Psoas muscle (tissue), 8 donors: ENCODE measurements around the gene DIP2C. TPM values are rescaled to one million over a fixed set of nuclear protein-coding genes. Genes with fewer than 3 reads are reported as not detected.

Experiments used
- ATAC-seq, 4 donors: fragments of 200-7000 bp; cut with Tn5 transposase; one replicate each; pipeline ENCODE4 v1.9.1; 2020; ENCODE audit warnings: moderate library complexity in 3 of 4, mild to moderate bottlenecking in 2 of 4
- DNase-seq, 2 donors: peaks; one replicate each; pipeline ENCODE4 v3.0.0-alpha.2; 2020
- H3K27ac ChIP-seq: fragments of 200-600 bp; one replicate; pipeline ENCODE4 v1.8.0; 2022
- H3K27me3 ChIP-seq, 3 donors: fragments of 200-600 bp in 1 of 3; one replicate each; pipeline versions ENCODE4 v1.6.1 to v1.8.0; 2013 to 2022; ENCODE audit warnings: low read length in 2 of 3, mild to moderate bottlenecking in 2 of 3, moderate library complexity in 1 of 3; ENCODE audit not compliant: insufficient read depth in 3 of 3
- H3K36me3 ChIP-seq, 2 donors: fragments of 200-600 bp in 1 of 2; one replicate each; pipeline versions ENCODE4 v1.6.1 to v1.8.0; 2013 to 2022; ENCODE audit warnings: low read depth in 1 of 2, mild to moderate bottlenecking in 1 of 2, moderate library complexity in 1 of 2; ENCODE audit not compliant: insufficient read depth in 1 of 2
- H3K4me1 ChIP-seq: fragments of 200-600 bp; one replicate; pipeline ENCODE4 v1.8.0; 2022
- H3K4me3 ChIP-seq: fragments of 200-600 bp; one replicate; pipeline ENCODE4 v1.8.0; 2022; ENCODE audit warnings: mild to moderate bottlenecking
- H3K9me3 ChIP-seq: fragments of 200-600 bp; one replicate; pipeline ENCODE4 v1.8.0; 2022
- WGBS, 3 donors: extraction: QIAGEN DNeasy Blood & Tissue Kit; methylation state at CpG; one replicate each; pipeline versions ENCODE4 v1.1.6 to v1.1.7; 2013; 5-methylcytosine and 5-hydroxymethylcytosine counted together
- intact Hi-C, 2 donors: fragments of 100-400 bp; cut with DNase I; formaldehyde crosslinking; loops; one replicate each; pipeline versions ENCODE4 v1.11.0 to v1.14.2; 2022
- polyA plus RNA-seq, 3 donors: library from polyadenylated mRNA; stranded (reverse); fragments of 200-250 nt; gene quantifications; one replicate each; pipeline ENCODE4 v1.2.3, GENCODE V29; 2013
- total RNA-seq, 4 donors: library from RNA; stranded (reverse); fragmentation: NEBNext Ultra II Directional in 2 of 4; extraction: Animal tissue kit (Norgen Biotek cat#: 25700) in 2 of 4; gene quantifications; one replicate each; pipeline versions ENCODE4 v1.2.1 to v1.2.4, GENCODE V29; 2021 to 2023
- TF ChIP-seq, protein P1 (sequence below): fragments of 200-600 bp; IDR thresholded peaks from one replicate; pipeline ENCODE4 v1.8.0; 2022; ENCODE audit warnings: antibody characterized with exemption
- donor health status: healthy with polysubstance abuse.
- donor health status: DM: no; HTN: no; CAD: no; lungs with moderate emphysema.
- donor health status: Bipolar disorder and iron deficiency.
- donor health status: healthy.
- donor health status: DM: yes; HTN: yes; CAD: no.
- donor health status: DM: no; HTN: no; CAD: no.
- donor health status: DM: no; HTN: no; CAD: no.
- donor health status: DM: yes; HTN: yes; CAD: no.

The DIP2C gene
- total and polyA plus RNA-seq, 7 donors, result 7.7 to 32.0 (median 25.0) TPM

DNA sequence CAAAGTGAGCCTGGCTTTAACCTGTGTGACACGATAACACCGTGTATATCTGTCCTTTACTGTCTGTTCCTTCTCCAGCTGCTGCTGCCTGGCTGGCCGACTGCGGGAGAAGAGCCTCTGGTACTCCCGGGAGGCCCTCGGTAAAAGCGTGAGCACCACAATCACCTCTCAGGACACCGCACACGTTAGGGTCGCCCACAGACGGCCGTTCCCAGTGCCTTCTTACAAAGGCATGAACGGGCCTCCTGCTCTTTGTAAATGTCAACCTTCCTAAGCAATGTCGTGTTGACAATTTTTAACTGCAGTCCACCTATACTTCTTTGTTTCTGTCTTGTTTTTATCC, 177.6 kb downstream of the DIP2C start:
- Histone ChIP-seq H3K27me3 (no peaks in the 10 kb centered on the region), H3K36me3 (no peaks in the 10 kb centered on the region), H3K4me3 (no peak overlapping the region), H3K27ac (no peak overlapping the region), H3K4me1 (peaks cover 39% of the 10 kb centered on the region), H3K9me3 (no peaks in the 10 kb centered on the region)
- TF ChIP-seq, protein P1, sequence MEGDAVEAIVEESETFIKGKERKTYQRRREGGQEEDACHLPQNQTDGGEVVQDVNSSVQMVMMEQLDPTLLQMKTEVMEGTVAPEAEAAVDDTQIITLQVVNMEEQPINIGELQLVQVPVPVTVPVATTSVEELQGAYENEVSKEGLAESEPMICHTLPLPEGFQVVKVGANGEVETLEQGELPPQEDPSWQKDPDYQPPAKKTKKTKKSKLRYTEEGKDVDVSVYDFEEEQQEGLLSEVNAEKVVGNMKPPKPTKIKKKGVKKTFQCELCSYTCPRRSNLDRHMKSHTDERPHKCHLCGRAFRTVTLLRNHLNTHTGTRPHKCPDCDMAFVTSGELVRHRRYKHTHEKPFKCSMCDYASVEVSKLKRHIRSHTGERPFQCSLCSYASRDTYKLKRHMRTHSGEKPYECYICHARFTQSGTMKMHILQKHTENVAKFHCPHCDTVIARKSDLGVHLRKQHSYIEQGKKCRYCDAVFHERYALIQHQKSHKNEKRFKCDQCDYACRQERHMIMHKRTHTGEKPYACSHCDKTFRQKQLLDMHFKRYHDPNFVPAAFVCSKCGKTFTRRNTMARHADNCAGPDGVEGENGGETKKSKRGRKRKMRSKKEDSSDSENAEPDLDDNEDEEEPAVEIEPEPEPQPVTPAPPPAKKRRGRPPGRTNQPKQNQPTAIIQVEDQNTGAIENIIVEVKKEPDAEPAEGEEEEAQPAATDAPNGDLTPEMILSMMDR, result no peak
- 76 to 85% (median 85%) methylated on average over 14 of the region's 14 CpGs for WGBS, 3 donors
- intact Hi-C loops, result loop anchor here (2.0 to 5.0 kb wide), 3 partner anchors 170 to 277 kb away; no protein-coding TSS in a partner anchor
- DNase-seq, result no peak
- ATAC-seq, result no peak

DNA sequence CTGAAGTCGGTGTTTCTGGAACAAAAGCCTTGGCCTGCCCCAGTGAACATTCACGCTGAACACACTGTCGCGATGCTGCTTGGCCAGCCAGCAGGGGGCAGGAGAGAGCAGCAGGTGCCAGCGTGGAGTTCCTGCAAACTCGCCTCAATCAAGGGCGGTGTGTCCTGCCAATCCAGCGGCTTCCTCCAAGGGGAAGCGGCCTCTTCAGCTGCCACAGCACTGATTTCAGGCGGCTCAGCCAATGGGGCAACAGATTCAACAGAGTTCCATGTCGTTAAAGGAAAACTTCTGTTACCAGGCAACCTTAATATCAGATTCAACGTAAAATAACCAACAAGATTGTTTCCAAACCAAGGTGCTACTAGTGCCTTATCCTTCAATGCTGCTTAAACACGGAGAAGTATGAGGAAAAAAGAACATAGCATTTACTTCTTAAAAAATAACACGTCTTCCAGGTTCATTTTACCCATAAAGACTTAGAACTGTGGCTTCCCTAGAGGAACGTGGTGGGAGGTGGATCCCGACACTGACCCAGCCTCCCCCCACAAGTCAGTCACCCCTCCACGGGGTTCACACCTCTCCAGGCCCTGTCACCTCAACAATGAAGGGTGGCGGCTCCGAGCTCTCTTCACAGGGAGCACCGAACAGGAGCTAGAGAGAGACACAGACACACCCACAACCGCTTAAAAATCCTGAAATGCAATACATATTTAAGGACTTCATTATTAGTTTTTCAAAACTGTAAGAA, 178.2 kb downstream of the DIP2C start:
- no peaks in the 10 kb centered on the region for H3K27me3 ChIP-seq
- H3K4me3 ChIP-seq, result peak overlapping the region; percentile 40
- H3K36me3 ChIP-seq, result no peaks in the 10 kb centered on the region
- peaks cover 39% of the 10 kb centered on the region for H3K4me1 ChIP-seq
- TF ChIP-seq, protein P1, result peak; percentile 97
- intact Hi-C loops, result loop anchor here (2.0 to 5.0 kb wide), 3 partner anchors 171 to 278 kb away; no protein-coding TSS in a partner anchor
- H3K9me3 ChIP-seq, result no peaks in the 10 kb centered on the region
- peak; percentile 93 to 98 for DNase-seq
- peak; percentile 93 to 97 (median 96) for ATAC-seq
- 23 to 28% (median 26%) methylated on average over 21 of the region's 21 CpGs for WGBS, 3 donors
- H3K27ac ChIP-seq, result peak overlapping the region; percentile 77

DNA sequence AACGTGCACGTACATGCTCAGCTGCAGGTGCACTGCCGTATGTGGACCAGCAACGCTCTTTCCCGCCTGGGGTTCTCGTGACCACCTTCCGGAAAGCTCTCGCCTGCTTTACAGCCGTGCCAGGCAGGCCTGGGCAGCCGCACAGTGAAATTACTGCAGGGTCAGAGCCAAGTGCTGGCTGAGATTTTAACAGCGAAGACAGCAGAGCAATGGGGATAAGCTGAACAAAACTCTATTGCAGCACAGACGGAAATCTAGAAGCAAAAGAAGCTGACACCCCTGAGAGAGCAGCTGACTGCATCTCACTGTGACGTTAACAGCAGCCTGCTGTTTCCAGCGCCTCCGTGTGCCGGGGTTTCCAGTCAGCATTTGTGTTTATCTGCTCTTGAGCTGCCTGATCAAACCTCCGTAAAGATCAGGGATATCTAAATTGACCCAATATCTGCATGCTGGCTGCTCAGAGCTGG, 179.0 kb downstream of the DIP2C start:
- no peak for DNase-seq
- peak; percentile 61 to 76 (median 73) for ATAC-seq
- Histone ChIP-seq H3K9me3 (no peaks in the 10 kb centered on the region), H3K36me3 (no peaks in the 10 kb centered on the region), H3K27me3 (no peaks in the 10 kb centered on the region), H3K4me3 (peak overlapping the region; percentile 40), H3K27ac (peak overlapping the region; percentile 77), H3K4me1 (peaks cover 39% of the 10 kb centered on the region)
- intact Hi-C loops, result loop anchor here (2.0 to 5.0 kb wide), 3 partner anchors 172 to 278 kb away; no protein-coding TSS in a partner anchor
- 22 to 43% (median 28%) methylated on average over 17 of the region's 17 CpGs for WGBS, 3 donors
- TF ChIP-seq, protein P1, result no peak

DNA sequence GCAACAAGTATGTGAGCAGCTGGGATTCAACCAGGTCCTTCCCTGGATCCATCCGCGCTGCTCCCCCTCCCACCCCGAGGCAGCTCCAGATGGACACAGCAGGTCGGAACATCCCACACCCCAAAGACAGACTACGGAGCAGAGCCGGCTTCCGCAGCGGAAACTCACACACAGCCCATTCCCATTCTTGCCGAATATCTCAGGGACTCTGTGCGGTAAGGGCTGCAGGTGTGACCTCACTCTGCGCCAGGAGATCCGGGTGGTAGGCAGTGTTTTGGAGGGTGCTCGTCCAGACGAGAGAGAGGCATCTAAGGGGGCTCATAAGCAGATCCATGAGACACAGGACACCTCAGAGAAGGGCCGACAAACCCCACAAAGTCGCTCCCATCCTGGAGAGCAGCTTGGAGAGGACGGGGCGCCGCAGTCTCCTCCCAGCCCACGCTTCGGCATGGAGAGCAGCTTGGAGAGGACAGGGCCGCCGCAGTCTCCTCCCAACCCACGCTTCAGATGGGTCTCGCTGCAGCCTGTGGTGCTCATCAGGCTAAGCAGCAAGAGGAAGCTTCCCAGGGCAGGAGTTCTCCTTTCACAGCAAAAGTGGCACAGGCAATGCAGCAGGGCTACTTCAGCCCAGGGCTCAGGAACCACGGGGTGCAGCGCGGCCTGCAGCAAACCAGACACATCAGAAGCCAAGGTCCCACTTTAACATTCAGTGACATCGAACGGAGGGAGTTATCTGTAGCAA, 179.9 kb downstream of the DIP2C start:
- intact Hi-C loops, result loop anchor here (2.0 to 5.0 kb wide), 3 partner anchors 173 to 279 kb away; no protein-coding TSS in a partner anchor
- H3K4me3 ChIP-seq, result no peak overlapping the region
- DNase-seq, result peak in 1 of 2 donors; percentile 45
- H3K27me3 ChIP-seq, result no peaks in the 10 kb centered on the region
- 91 to 94% (median 91%) methylated on average over 28 to 30 of the region's 30 CpGs for WGBS, 3 donors
- H3K4me1 ChIP-seq, result peaks cover 34% of the 10 kb centered on the region
- H3K36me3 ChIP-seq, result no peaks in the 10 kb centered on the region
- TF ChIP-seq, protein P1, result no peak
- peak overlapping the region; percentile 77 for H3K27ac ChIP-seq
- no peaks in the 10 kb centered on the region for H3K9me3 ChIP-seq
- no peak for ATAC-seq
